Natural killer cell (primary cell): ENCODE results near the gene CXCL14. TPM values are rescaled to one million over a fixed set of nuclear protein-coding genes. Genes with fewer than 3 reads are reported as not detected.

ENCODE experiments used
- ATAC-seq, 3 donors: fragments of 150-1000 bp in 2 of 3; fragments of 200-7000 bp in 1 of 3; cut with Tn5 transposase; 1 replicate in 1 of 3; 2 replicates in 2 of 3; pipeline ENCODE4 v1.10.0; 2021; ENCODE audit warnings: mild to moderate bottlenecking in 2 of 3, moderate library complexity in 2 of 3
- DNase-seq, 2 donors: peaks; one replicate each; pipeline versions ENCODE4 v3.0.0 to v3.0.0-alpha.2; 2013 to 2021; ENCODE audit warnings: mixed read lengths in 1 of 2
- H3K27ac ChIP-seq: one replicate; pipeline ENCODE4 v1.5.1; 2013; ENCODE audit warnings: mild to moderate bottlenecking, low read length
- H3K27me3 ChIP-seq: one replicate; pipeline ENCODE4 v1.6.1; 2013; ENCODE audit warnings: low read length; ENCODE audit not compliant: control insufficient read depth, insufficient read depth
- H3K36me3 ChIP-seq: one replicate; pipeline ENCODE4 v1.6.1; 2013; ENCODE audit warnings: low read length; ENCODE audit not compliant: control insufficient read depth, insufficient read depth
- H3K4me1 ChIP-seq: one replicate; pipeline ENCODE4 v1.6.1; 2013; ENCODE audit warnings: low read length; ENCODE audit not compliant: control insufficient read depth, insufficient read depth
- H3K4me3 ChIP-seq: one replicate; pipeline ENCODE4 v1.5.1; 2013; ENCODE audit warnings: low read length
- H3K9me3 ChIP-seq: one replicate; pipeline ENCODE4 v1.6.1; 2013; ENCODE audit warnings: low read length; ENCODE audit not compliant: control insufficient read depth, insufficient read depth
- H3K27ac Mint-ChIP-seq, 2 donors: one replicate each; pipeline ENCODE4 v1.8.0; 2022; ENCODE audit warnings: mild to moderate bottlenecking in 2 of 2, mixed read lengths in 2 of 2, moderate library complexity in 1 of 2
- H3K27me3 Mint-ChIP-seq, 2 donors: one replicate each; pipeline ENCODE4 v1.8.0; 2022; ENCODE audit warnings: low read depth in 2 of 2, mixed read lengths in 2 of 2
- H3K36me3 Mint-ChIP-seq: one replicate; pipeline ENCODE4 v1.8.0; 2022; ENCODE audit warnings: mixed read lengths
- H3K4me1 Mint-ChIP-seq, 2 donors: one replicate each; pipeline ENCODE4 v1.8.0; 2022; ENCODE audit warnings: mixed read lengths in 2 of 2
- H3K4me3 Mint-ChIP-seq: one replicate; pipeline ENCODE4 v1.8.0; 2022; ENCODE audit warnings: mild to moderate bottlenecking, moderate library complexity, mixed read lengths
- H3K9me3 Mint-ChIP-seq, 2 donors: one replicate each; pipeline ENCODE4 v1.8.0; 2022; ENCODE audit warnings: mixed read lengths in 2 of 2
- WGBS: methylation state at CpG from one replicate; pipeline ENCODE4 v1.1.7; 2013; ENCODE audit warnings: missing lambda C conversion rate; ENCODE audit not compliant: insufficient coverage; 5-methylcytosine and 5-hydroxymethylcytosine counted together
- intact Hi-C: fragments of 100-400 bp; cut with micrococcal nuclease; formaldehyde crosslinking; loops from one replicate; pipeline ENCODE4 v1.14.2; 2022
- total RNA-seq, 4 donors: library from RNA; stranded (reverse); fragments of 120-200 nt in 1 of 4; gene quantifications; one replicate each; pipeline versions ENCODE4 v1.2.3 to v1.2.4, GENCODE V29; 2013 to 2022
- TF ChIP-seq, protein P1 (sequence below): fragments of 200-600 bp; IDR thresholded peaks from one replicate; pipeline ENCODE4 v1.8.0; 2022; ENCODE audit warnings: antibody characterized with exemption

The CXCL14 gene
- total RNA-seq, 3 donors from 2014 or later (not counting 1 experiment from before 2014, with no cell fraction given): not detected

GRCh38 chr5:135539430-135540005, 39.3 kb downstream of the CXCL14 start:
- intact Hi-C loops: no loop called here
- Mint-ChIP-seq H3K36me3 (no peaks in the 10 kb centered on the region), H3K27ac (no peak overlapping the region), H3K4me3 (no peak overlapping the region), H3K27me3 (peaks cover 55 to 71% of the 10 kb centered on the region in 2 donors), H3K9me3 (no peaks in the 10 kb centered on the region), H3K4me1 (peaks cover 17% of the 10 kb centered on the region in 2 donors)
- no peak for DNase-seq
- no peak for ATAC-seq
- 79% methylated on average over 4 of the region's 4 CpGs for WGBS
- H3K9me3 ChIP-seq: no peaks in the 10 kb centered on the region
- peaks cover 12% of the 10 kb centered on the region for H3K4me1 ChIP-seq
- H3K27me3 ChIP-seq: peaks cover 26% of the 10 kb centered on the region
- H3K36me3 ChIP-seq: no peaks in the 10 kb centered on the region
- H3K27ac ChIP-seq: no peak overlapping the region
- no peak overlapping the region for H3K4me3 ChIP-seq
- TF ChIP-seq, protein P1, sequence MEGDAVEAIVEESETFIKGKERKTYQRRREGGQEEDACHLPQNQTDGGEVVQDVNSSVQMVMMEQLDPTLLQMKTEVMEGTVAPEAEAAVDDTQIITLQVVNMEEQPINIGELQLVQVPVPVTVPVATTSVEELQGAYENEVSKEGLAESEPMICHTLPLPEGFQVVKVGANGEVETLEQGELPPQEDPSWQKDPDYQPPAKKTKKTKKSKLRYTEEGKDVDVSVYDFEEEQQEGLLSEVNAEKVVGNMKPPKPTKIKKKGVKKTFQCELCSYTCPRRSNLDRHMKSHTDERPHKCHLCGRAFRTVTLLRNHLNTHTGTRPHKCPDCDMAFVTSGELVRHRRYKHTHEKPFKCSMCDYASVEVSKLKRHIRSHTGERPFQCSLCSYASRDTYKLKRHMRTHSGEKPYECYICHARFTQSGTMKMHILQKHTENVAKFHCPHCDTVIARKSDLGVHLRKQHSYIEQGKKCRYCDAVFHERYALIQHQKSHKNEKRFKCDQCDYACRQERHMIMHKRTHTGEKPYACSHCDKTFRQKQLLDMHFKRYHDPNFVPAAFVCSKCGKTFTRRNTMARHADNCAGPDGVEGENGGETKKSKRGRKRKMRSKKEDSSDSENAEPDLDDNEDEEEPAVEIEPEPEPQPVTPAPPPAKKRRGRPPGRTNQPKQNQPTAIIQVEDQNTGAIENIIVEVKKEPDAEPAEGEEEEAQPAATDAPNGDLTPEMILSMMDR: no peak

DNA sequence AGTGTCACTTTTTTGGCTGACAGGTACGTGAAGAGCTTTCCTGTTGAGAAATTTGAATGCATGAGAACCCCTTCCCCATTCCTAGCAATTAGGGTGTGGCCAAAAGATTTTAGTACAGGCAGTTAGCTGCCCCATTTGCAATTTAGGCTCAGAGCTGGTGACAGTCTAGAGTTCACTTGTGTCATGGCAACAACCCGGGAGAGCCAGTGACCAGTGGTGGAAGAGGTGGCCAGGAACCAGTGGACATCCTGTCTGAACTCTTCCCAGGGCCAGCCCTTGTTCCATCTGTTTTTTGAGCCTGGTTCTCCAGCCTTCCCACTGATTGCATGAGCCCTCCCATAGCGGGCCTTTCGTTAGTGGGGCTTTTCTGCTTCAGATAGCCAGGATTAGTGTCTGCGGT, 40.5 kb downstream of the CXCL14 start:
- H3K4me1 Mint-ChIP-seq: peaks cover 9% of the 10 kb centered on the region in 2 donors

DNA sequence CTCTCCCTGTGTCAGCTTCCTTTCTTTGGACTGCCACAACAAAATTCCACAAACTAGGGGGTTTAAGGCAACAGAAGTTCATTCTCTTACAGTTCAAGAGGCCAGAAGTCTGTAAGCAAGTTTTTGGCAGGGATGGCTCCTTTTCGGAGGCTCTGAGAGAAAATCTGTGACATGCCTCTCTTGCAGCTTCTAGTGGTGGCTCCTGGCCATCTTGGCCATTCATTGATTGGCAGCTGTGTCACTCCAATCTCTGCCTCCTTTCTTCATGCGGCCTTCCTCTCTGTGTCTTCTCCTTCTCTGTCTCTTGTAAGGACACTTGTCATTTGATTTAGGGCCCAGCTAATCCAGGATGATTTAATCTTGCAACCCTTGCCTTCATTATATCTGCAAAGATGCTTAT, 41.0 kb downstream of the CXCL14 start:
- 89% methylated on average over 2 of the region's 2 CpGs for WGBS
- TF ChIP-seq, protein P1: no peak
- intact Hi-C loops: no loop called here
- H3K27ac ChIP-seq: no peak overlapping the region
- Mint-ChIP-seq H3K27ac (no peak overlapping the region), H3K9me3 (no peaks in the 10 kb centered on the region), H3K36me3 (no peaks in the 10 kb centered on the region), H3K27me3 (peaks cover 56 to 76% of the 10 kb centered on the region in 2 donors), H3K4me3 (no peak overlapping the region), H3K4me1 (peaks cover 5% of the 10 kb centered on the region in 2 donors)
- H3K9me3 ChIP-seq: no peaks in the 10 kb centered on the region
- no peak for ATAC-seq
- no peaks in the 10 kb centered on the region for H3K4me1 ChIP-seq
- no peaks in the 10 kb centered on the region for H3K36me3 ChIP-seq
- H3K27me3 ChIP-seq: peaks cover 19% of the 10 kb centered on the region
- no peak for DNase-seq
- H3K4me3 ChIP-seq: no peak overlapping the region

More for the DNA sequence above, 40.5 kb downstream of the CXCL14 start:
- Mint-ChIP-seq H3K9me3 (no peaks in the 10 kb centered on the region), H3K4me3 (no peak overlapping the region), H3K27me3 (peaks cover 58 to 76% of the 10 kb centered on the region in 2 donors), H3K36me3 (no peaks in the 10 kb centered on the region), H3K27ac (no peak overlapping the region)
- Histone ChIP-seq H3K4me1 (peaks cover 1% of the 10 kb centered on the region), H3K4me3 (no peak overlapping the region), H3K27me3 (peaks cover 20% of the 10 kb centered on the region), H3K9me3 (no peaks in the 10 kb centered on the region), H3K36me3 (no peaks in the 10 kb centered on the region), H3K27ac (no peak overlapping the region)
- ATAC-seq (no peak), DNase-seq (no peak)
- TF ChIP-seq, protein P1: no peak
- WGBS: 83% methylated on average over 5 of the region's 5 CpGs
- intact Hi-C loops: no loop called here

GRCh38 chr5:135537271-135537670, 41.5 kb downstream of the CXCL14 start:
- WGBS: 69% methylated on average over 7 of the region's 7 CpGs
- intact Hi-C loops: no loop called here
- no peaks in the 10 kb centered on the region for H3K9me3 Mint-ChIP-seq
- no peak overlapping the region for H3K4me3 Mint-ChIP-seq
- Histone ChIP-seq H3K4me1 (no peaks in the 10 kb centered on the region), H3K4me3 (no peak overlapping the region), H3K9me3 (no peaks in the 10 kb centered on the region), H3K27me3 (peaks cover 19% of the 10 kb centered on the region), H3K36me3 (no peaks in the 10 kb centered on the region), H3K27ac (no peak overlapping the region)
- H3K36me3 Mint-ChIP-seq: no peaks in the 10 kb centered on the region
- H3K4me1 Mint-ChIP-seq: peaks cover 5% of the 10 kb centered on the region in 2 donors
- H3K27me3 Mint-ChIP-seq: peaks cover 58 to 79% of the 10 kb centered on the region in 2 donors
- DNase-seq (no peak), ATAC-seq (no peak)
- TF ChIP-seq, protein P1: no peak
- H3K27ac Mint-ChIP-seq: no peak overlapping the region
